IPS DF 19.7 (cell line): Measurements from ENCODE around the gene SLC38A9.
"Not testable (repeated sequence)": the region's sequence is repeated elsewhere in the genome, so short reads cannot be mapped to it uniquely, and the experiment has no call there.

Experiments used
- DNase-seq: peaks from one replicate; pipeline ENCODE4 v3.0.0-alpha.2; 2013; ENCODE audit warnings: low read depth, low spot score

SLC38A9 gene

GRCh38 chr5:55708732-55709131 is 3.4 kb downstream of the SLC38A9 start:
- DNase-seq = no peak

DNA sequence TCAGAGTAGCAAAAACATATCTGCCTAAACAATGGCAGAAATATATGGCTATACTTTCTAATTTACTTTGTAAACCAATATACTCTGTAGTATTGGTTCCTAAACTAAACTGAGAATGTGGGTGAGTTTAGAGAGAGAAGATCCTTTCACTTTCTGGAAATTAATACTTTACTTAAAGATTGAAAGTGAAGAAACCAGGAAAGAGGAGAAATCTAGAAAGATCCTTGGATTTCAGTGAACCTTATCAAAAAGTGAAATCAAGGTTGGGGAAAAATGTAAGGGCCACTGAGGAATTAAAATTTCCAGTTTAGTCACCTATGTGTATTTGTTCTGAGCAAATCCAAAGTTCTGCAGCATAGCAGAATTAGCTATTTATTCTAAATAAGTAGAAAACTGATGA is 5.9 kb downstream of the SLC38A9 start:
- DNase-seq = no peak

GRCh38 chr5:55702598-55703345 is 9.4 kb downstream of the SLC38A9 start:
- no peak for DNase-seq

DNA sequence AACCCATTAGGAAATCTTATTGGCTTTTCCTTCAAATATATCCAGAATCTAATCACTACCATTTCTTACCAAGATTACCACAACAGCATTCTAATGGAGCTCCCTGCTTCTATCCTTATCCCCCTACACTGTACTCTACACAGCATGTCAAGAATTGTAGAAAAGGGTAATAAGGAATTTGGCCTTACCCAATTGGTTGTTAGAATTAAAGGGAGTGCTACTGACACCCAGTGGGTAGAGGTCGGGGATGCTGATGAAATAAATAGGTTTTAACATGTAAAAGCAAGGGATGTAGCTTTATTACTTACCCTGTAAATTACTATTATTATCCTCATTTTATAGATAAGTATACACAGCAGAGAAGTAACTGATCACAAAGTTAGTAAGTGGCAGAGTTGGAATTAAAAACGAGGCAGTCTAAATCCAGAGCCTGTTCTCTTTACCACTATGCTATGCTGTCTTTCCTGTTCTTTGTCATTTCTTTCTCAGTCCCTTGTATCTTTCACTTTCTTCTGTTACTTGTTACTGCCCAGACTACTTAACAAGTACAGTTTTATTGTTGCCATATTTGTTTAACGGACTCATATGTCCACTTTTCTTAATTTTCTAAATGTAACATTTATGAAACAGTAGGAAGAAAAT is 10.5 kb downstream of the SLC38A9 start:
- no peak for DNase-seq

- no peak for DNase-seq
Observed at GRCh38 chr5:55700745-55701144, 11.4 kb downstream of the SLC38A9 start.

DNA sequence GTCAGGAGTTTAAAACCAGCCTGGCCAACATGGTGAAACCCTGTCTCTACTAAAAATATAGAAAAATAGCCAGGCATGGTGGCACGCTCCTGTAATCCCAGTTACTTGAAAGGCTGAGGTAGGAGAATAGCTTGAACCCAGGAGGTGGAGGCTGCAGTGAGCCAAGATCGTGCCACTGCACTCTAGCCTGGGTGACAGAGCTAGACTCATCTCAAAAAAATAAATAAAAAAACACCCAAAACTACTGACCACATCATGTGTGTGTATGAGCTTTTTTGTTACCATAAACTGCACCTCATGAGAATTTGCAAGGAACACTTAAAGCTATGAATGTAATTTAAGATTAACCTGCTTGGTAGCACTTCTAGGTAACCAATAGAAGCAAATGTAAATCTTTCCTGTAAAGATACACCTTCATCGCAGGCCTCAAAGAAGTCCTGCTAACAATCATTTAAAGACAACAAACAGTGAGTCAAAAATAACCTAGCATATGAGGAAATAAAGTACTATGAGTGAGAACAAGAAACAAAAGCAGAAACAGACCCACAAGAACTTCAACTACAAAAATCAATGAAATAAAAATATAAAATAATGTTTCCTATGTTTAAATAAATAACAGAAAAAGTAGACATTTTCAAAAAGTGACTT is 13.0 kb downstream of the SLC38A9 start:
- no peak for DNase-seq

- DNase-seq = not testable (repeated sequence)
Observed at GRCh38 chr5:55696704-55697103, 15.4 kb downstream of the SLC38A9 start.

- DNase-seq = no peak
Observed at GRCh38 chr5:55694152-55694830, 17.8 kb downstream of the SLC38A9 start.

- no peak for DNase-seq
Observed at GRCh38 chr5:55692509-55692908, 19.6 kb downstream of the SLC38A9 start.

- DNase-seq = no peak
Observed at GRCh38 chr5:55692106-55692417, 20.1 kb downstream of the SLC38A9 start.

DNA sequence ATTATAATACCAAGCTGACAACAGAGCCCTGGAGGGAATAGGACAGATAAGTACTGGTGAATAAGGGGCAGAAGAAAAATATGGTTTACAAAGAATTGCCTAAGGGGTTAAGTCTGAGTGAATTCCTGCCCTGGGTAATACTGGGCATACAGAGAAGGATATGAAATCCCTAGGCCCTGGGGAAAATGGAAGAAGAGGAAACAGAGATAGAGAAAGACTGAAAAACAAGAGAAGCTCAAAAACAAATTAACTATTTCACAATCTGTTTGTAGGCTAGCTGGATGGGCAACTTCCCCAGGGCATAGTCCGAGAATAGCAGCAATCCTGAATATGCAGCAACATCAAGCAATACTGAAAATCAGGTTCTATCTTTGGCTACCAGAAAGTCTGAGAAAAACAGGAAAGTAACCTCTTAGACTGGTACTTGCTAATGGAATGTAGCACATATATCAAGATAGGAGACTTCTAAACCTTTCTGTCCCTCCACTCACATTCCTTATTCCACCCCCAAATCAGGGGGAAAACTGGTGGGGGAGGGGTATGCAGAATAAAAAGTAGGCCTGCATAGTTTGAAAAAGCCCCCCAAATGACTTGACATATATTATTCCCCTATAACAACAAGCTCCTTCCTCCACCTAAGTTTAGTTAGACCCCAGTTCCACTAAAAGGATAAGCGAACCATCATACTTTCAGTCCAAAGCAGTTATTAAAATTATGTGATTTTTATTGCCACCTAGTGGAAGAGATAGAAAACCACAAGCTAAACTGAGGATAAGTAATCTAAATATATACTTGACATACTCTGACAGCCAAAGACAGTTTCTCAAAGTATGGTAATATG is 20.6 kb downstream of the SLC38A9 start:
- DNase-seq = no peak

DNA sequence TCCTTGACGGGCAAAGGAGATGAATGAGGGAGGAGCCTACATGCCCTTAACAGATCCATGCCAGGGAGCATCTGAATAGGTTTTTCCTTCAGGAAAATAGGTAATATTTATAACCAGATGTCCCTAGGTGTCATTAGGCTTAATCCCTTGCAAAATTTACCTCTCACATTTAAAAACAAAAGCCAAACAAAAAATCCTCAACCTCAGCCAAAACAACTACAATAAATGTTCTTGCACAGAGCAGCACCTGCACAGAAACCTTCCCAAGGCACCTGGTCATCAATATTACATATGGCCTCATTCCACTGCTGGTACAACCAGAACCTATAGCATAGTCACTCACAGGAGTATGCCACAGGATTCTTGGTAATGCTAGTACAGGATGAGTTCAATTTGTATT is 30.1 kb downstream of the SLC38A9 start:
- DNase-seq = no peak

DNA sequence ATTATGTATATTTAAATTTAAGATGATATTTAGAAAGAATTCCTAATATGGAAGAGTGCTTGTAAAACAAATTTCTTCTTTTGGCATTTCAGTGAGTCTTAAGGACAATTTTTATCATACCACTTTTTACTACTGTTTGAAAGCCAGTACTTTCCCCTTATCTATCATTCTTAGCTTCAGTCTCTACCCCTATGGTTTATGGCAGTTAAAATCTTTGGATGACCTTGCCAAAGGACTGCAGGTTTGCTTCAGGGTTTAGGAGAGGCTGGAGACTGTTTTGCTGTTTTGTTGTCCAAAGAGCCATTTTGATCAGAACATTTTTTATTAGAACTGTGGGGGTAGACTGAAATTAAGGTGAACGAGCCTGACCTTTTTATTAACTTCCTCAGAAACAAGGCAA is 30.8 kb downstream of the SLC38A9 start:
- no peak for DNase-seq

GRCh38 chr5:55680353-55680752 is 31.8 kb downstream of the SLC38A9 start:
- DNase-seq = no peak

DNA sequence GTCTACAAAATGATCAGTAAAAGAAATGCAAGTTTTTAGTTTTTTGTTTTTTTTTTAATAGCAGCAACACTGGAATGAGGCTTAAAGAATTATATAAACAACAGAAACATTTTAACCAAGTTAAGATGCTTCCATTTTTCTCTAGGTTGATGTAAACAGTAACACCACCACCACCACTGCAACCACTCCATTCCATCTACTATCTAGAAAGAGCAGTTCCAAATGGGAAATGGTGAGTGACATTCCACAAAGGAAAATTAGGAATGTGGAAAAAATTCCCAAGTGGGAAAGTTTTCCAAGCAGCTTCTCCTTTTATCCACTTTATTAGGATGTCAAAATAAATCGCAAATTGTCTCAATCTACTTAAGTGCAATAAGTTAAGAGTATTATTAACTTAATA is 32.6 kb downstream of the SLC38A9 start:
- no peak for DNase-seq

DNA sequence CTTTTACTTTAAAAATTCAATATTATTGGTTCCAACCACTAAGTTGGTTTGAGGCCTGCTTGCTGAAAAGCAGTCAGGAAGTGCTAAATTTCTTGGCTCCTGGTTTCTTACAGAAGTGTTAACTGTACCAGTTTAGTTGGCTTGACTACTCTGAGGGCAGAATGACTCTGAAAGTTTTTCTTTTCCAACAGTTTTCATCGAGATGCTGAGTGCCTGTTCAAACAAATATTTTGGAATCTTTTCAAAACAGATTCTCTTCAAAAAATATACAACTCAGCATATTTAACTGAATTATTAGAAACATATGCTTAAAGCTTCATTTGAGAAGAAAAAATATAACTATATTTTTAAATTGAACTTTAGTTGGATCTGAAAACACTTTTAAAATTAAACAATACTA is 37.0 kb downstream of the SLC38A9 start:
- DNase-seq = no peak

DNA sequence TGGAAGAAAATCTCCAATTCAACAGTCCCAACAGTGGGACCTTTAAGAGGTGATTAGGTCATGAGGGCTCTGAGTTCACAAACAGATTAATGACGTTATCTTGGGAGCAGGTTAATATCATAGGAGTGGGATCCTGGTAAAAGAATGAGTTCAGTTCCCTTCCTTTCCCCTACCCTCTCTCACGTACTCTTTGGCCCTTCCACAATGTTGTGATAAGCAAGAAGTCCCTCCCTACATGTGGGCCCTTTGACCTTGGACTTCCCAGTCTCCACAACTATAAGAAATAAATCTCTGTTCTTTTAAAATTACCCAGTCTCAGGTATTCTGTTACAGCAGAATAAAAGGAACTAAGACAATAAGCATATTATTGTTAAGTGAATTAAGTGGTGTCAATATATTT is 37.8 kb downstream of the SLC38A9 start:
- no peak for DNase-seq

GRCh38 chr5:55672477-55672911 is 39.6 kb downstream of the SLC38A9 start:
- no peak for DNase-seq

DNA sequence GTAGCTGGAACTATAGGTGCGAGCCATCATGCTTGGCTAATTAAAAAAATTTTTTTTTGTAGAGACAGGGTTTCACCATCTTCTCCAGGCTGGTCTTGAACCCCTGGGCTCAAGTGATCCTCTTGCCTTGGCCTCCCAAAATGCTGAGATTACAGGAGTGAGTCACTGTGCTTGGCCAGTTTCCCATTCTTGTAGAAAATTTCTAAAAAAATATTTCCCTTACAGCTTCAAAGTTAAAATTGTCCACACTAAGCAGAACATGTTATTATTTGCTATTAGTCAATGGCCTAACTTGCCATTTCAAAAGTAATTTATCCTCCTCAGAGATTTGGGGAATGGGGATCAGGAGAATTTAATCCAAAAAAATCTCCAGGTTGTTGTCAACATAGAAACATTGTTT is 40.1 kb downstream of the SLC38A9 start:
- no peak for DNase-seq

GRCh38 chr5:55668356-55668755 is 43.8 kb downstream of the SLC38A9 start:
- DNase-seq = no peak

DNA sequence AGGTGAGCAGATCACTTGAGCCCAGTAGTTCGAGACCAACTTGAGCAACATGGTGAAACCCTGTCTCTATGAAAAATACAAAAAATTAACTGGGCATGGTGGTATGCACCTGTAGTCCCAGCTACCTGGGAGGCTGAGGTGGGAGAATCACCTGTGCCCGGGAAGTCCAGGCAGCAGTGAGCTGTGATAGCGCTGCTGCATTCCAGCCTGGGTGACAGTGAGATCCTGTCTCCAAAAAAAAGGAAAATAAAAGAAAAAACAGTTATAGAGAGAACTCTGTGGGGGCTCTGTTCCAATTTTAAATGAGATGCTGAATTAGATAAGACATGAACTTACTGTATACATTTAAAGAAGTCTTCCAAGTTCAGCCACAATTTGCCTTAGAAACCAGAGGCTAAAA is 44.2 kb downstream of the SLC38A9 start:
- DNase-seq = no peak

DNA sequence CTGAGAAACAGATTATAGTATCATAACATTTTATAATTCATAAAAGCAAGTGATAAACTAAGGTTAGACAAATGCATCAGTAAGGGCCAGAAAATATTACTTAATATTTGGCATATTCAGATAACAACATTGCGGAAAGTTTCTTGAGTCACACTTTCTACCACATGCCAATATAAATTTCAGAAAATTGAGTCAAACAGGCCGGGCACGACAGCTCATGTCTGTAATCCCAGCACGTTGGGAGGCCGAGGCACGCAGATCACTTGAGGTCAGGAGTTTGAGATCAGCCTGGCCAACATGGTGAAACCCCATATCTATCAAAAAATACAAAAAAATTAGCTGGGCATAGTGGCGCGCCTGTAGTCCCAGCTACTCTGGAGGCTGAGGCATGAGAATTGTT is 47.1 kb downstream of the SLC38A9 start:
- no peak for DNase-seq
